Prostate gland (tissue), 2 donors: ENCODE measurements around the gene ANXA9.

ENCODE experiments used
- CTCF ChIP-seq, 4 experiments: fragments of 200-600 bp in 2 of 4; fragments of 450-650 bp in 2 of 4; sonication (generic) in 2 of 4; IDR thresholded peaks; 1 replicate in 3 of 4; 2 replicates in 1 of 4; pipeline ENCODE4 v1.5.1; 2016 to 2019; ENCODE audit warnings: antibody characterized with exemption in 4 of 4, mild to moderate bottlenecking in 2 of 4, moderate library complexity in 2 of 4
- POLR2A ChIP-seq: fragments of 450-650 bp; IDR thresholded peaks from one replicate; pipeline ENCODE4 v1.6.1; 2016; ENCODE audit warnings: antibody characterized with exemption, mild to moderate bottlenecking

DNA sequence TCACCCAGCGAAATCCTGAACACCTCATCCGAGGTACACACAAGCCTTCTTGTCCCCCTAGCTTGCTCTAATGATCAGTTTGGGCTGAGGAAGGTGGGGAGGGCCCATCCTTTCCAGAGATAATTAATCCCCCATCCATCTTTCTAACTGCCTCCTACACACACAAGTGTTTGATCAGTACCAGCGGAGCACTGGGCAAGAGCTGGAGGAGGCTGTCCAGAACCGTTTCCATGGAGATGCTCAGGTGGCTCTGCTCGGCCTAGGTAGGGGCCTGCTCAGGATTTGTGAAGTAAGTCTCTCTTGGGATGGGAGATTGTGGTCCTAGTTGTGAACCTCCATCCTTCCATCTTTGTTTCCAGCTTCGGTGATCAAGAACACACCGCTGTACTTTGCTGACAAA is 5.8 kb downstream of the ANXA9 start:
- TF ChIP-seq CTCF (IDR thresholded peaks at IDR 0.05) (no peak), POLR2A (no peak)
